Upper lobe of left lung (tissue), 6 donors: ENCODE measurements around the gene AOAH. TPM values are rescaled to one million over a fixed set of nuclear protein-coding genes. Genes with fewer than 3 reads are reported as not detected.

Experiments used
- ATAC-seq, 2 donors: fragments of 200-7000 bp; cut with Tn5 transposase; one replicate each; pipeline ENCODE4 v1.9.1; 2022; ENCODE audit warnings: mild to moderate bottlenecking in 2 of 2, moderate library complexity in 2 of 2; ENCODE audit not compliant: low FRiP score in 2 of 2
- DNase-seq, 2 donors: peaks; one replicate each; pipeline ENCODE4 v3.0.0-alpha.2; 2019 to 2020
- H3K27ac ChIP-seq, 4 donors: fragments of 200-600 bp; sonication (generic); one replicate each; pipeline ENCODE4 v1.5.1; 2016 to 2019
- H3K27me3 ChIP-seq, 4 donors: fragments of 200-600 bp; sonication (generic); one replicate each; pipeline ENCODE4 v1.5.1; 2017 to 2019
- H3K36me3 ChIP-seq, 4 donors: fragments of 200-600 bp; sonication (generic); one replicate each; pipeline ENCODE4 v1.5.1; 2016 to 2019
- H3K4me1 ChIP-seq, 4 donors: fragments of 200-600 bp; sonication (generic); one replicate each; pipeline ENCODE4 v1.5.1; 2018 to 2019
- H3K4me3 ChIP-seq, 4 donors: fragments of 200-600 bp; sonication (generic); one replicate each; pipeline ENCODE4 v1.5.1; 2017 to 2019; ENCODE audit warnings: mild to moderate bottlenecking in 2 of 4, moderate library complexity in 1 of 4
- H3K9me3 ChIP-seq, 4 donors: fragments of 200-600 bp; sonication (generic); one replicate each; pipeline ENCODE4 v1.5.1; 2018 to 2019
- CTCF ChIP-seq, 6 experiments: fragments of 450-650 bp in 4 of 6; fragments of 200-600 bp in 2 of 6; sonication (generic) in 2 of 6; IDR thresholded peaks; one replicate each; pipeline ENCODE4 v1.5.1; 2016 to 2019; ENCODE audit warnings: antibody characterized with exemption in 6 of 6
- EP300 ChIP-seq, 4 donors: sonication (generic); formaldehyde crosslinking; IDR thresholded peaks; one replicate each; pipeline ENCODE4 v1.5.1; 2017; ENCODE audit warnings: antibody characterized with exemption in 4 of 4, control low read depth in 2 of 4
- POLR2A ChIP-seq, 4 donors: fragments of 450-650 bp; IDR thresholded peaks; one replicate each; pipeline ENCODE4 v1.5.1; 2016 to 2017; ENCODE audit warnings: antibody characterized with exemption in 4 of 4, mild to moderate bottlenecking in 2 of 4
- POLR2AphosphoS5 ChIP-seq, 2 donors: sonication (generic); formaldehyde crosslinking; IDR thresholded peaks; one replicate each; pipeline ENCODE4 v1.5.1; 2017; ENCODE audit warnings: antibody characterized with exemption in 2 of 2
- WGBS, 2 donors: methylation state at CpG; one replicate each; pipeline ENCODE4 v1.1.5; 2017 to 2018; 5-methylcytosine and 5-hydroxymethylcytosine counted together
- total RNA-seq, 6 donors: library from RNA; depleted of rRNA in 4 of 6; stranded (reverse); fragments of >200 nt in 4 of 6; gene quantifications; one replicate each; pipeline versions ENCODE4 v1.1.0 to v1.2.1, GENCODE V29; 2016 to 2021
- donor health status: DM: no; HTN: no; CAD: no; lungs with moderate emphysema.
- donor health status: DM: no; HTN: yes; CAD: no; lungs with severe emphysema.

The AOAH gene
- total RNA-seq, 6 donors from 2014 or later = 18.5 to 36.8 (median 25.7) TPM

- H3K27ac ChIP-seq = no peak overlapping the region
- no peaks in the 10 kb centered on the region for H3K4me1 ChIP-seq
- no peaks in the 10 kb centered on the region for H3K36me3 ChIP-seq
- H3K9me3 ChIP-seq = no peaks in the 10 kb centered on the region
- no peak for ATAC-seq
- H3K4me3 ChIP-seq = no peak overlapping the region
- WGBS, 2 donors = 59 to 74% methylated on average over 3 of the region's 3 CpGs
- H3K27me3 ChIP-seq = no peaks in the 10 kb centered on the region
- TF ChIP-seq POLR2AphosphoS5 (IDR thresholded peaks at IDR 0.05) (no peak), EP300 (IDR thresholded peaks at IDR 0.05) (no peak), CTCF (IDR thresholded peaks at IDR 0.05) (no peak), POLR2A (IDR thresholded peaks at IDR 0.05) (no peak)
- no peak for DNase-seq
Observed at GRCh38 chr7:36684954-36685353, 39.3 kb downstream of the AOAH start.

- 84 to 92% methylated on average over 4 of the region's 4 CpGs for WGBS, 2 donors
- DNase-seq (no peak), ATAC-seq (no peak)
- Histone ChIP-seq H3K27ac (no peak overlapping the region), H3K4me1 (no peaks in the 10 kb centered on the region), H3K4me3 (no peak overlapping the region), H3K27me3 (no peaks in the 10 kb centered on the region), H3K36me3 (no peaks in the 10 kb centered on the region), H3K9me3 (no peaks in the 10 kb centered on the region)
- TF ChIP-seq POLR2AphosphoS5 (IDR thresholded peaks at IDR 0.05) (no peak), POLR2A (IDR thresholded peaks at IDR 0.05) (no peak), CTCF (IDR thresholded peaks at IDR 0.05) (no peak), EP300 (IDR thresholded peaks at IDR 0.05) (no peak)
Observed at GRCh38 chr7:36683695-36684357, 40.5 kb downstream of the AOAH start.

- ATAC-seq = no peak
- no peaks in the 10 kb centered on the region for H3K36me3 ChIP-seq
- no peak overlapping the region for H3K27ac ChIP-seq
- H3K4me1 ChIP-seq = no peaks in the 10 kb centered on the region
- WGBS, 2 donors = 85 to 100% methylated on average over 1 of the region's 1 CpG
- H3K27me3 ChIP-seq = no peaks in the 10 kb centered on the region
- no peak for TF ChIP-seq POLR2AphosphoS5 (IDR thresholded peaks at IDR 0.05)
- no peak overlapping the region for H3K4me3 ChIP-seq
- no peak for DNase-seq
- H3K9me3 ChIP-seq = no peaks in the 10 kb centered on the region
Observed at GRCh38 chr7:36683111-36683510, 41.2 kb downstream of the AOAH start.

GRCh38 chr7:36682102-36682501 lies 42.2 kb downstream of the AOAH start:
- no peaks in the 10 kb centered on the region for H3K4me1 ChIP-seq
- no peak overlapping the region for H3K27ac ChIP-seq
- ATAC-seq (no peak), DNase-seq (no peak)
- TF ChIP-seq POLR2AphosphoS5 (IDR thresholded peaks at IDR 0.05) = no peak
- no peak for TF ChIP-seq EP300 (IDR thresholded peaks at IDR 0.05)
- no peak for TF ChIP-seq CTCF (IDR thresholded peaks at IDR 0.05)
- TF ChIP-seq POLR2A (IDR thresholded peaks at IDR 0.05) = no peak
- no peak overlapping the region for H3K4me3 ChIP-seq
- H3K9me3 ChIP-seq = no peaks in the 10 kb centered on the region
- no peaks in the 10 kb centered on the region for H3K27me3 ChIP-seq
- 88 to 92% methylated on average over 2 of the region's 2 CpGs for WGBS, 2 donors
- H3K36me3 ChIP-seq = no peaks in the 10 kb centered on the region

GRCh38 chr7:36677769-36678437 lies 46.4 kb downstream of the AOAH start:
- DNase-seq (no peak), ATAC-seq (no peak)
- Histone ChIP-seq H3K27me3 (no peaks in the 10 kb centered on the region), H3K36me3 (no peaks in the 10 kb centered on the region), H3K27ac (peak overlapping the region in 1 of 4 donors; percentile 30), H3K4me1 (no peaks in the 10 kb centered on the region), H3K9me3 (no peaks in the 10 kb centered on the region), H3K4me3 (no peak overlapping the region)
- TF ChIP-seq POLR2A (IDR thresholded peaks at IDR 0.05) (no peak), POLR2AphosphoS5 (IDR thresholded peaks at IDR 0.05) (no peak), EP300 (IDR thresholded peaks at IDR 0.05) (no peak), CTCF (IDR thresholded peaks at IDR 0.05) (no peak)
- WGBS, 2 donors = 85 to 93% methylated on average over 2 of the region's 2 CpGs
